Choroid plexus epithelial cell (primary cell): Measurements from ENCODE around the gene CYTH4.

Experiments
- DNase-seq: peaks from one replicate; pipeline ENCODE4 v3.0.0-alpha.2; 2010; ENCODE audit warnings: low read depth
- H3K4me3 ChIP-seq: 2 replicates; pipeline ENCODE4 v1.5.1; 2011; ENCODE audit warnings: low read depth, mild to moderate bottlenecking, control low read depth, low read length, moderate library complexity
- CTCF ChIP-seq: conservative IDR thresholded peaks from 2 replicates; pipeline ENCODE4 v1.5.1; 2011; ENCODE audit warnings: low read depth, mild to moderate bottlenecking, control low read depth, inconsistent platforms, low read length, moderate library complexity

Gene CYTH4

DNA sequence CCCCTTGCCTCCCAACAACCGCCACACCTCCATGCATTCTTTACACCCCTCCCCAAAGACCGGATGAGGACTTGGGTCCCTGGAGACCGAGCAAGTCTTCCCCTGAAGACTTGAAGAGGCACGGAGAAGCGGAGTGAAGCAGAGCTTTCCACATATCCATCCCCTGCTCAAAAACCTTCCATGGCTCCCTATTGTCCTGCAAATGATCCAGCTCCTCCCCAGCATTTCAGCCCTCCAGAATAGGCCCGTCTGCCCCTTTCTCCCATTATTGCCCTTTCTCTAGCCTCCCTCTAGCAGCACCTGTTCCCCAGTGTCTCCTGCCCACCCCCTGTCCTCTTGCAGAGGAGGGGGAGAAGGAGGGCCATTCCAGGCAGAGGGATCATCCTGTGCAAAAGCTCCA, 59.8 kb downstream of the CYTH4 start:
- TF ChIP-seq CTCF = no peak
- no peak for DNase-seq
- no peak overlapping the region for H3K4me3 ChIP-seq

- H3K4me3 ChIP-seq = no peak overlapping the region
- no peak for TF ChIP-seq CTCF
- no peak for DNase-seq
Measured at GRCh38 chr22:37343348-37343747, 61.0 kb downstream of the CYTH4 start.

GRCh38 chr22:37343863-37344734, 61.8 kb downstream of the CYTH4 start:
- TF ChIP-seq CTCF = no peak
- H3K4me3 ChIP-seq = no peak overlapping the region
- no peak for DNase-seq

GRCh38 chr22:37344735-37345449, 62.6 kb downstream of the CYTH4 start:
- no peak for TF ChIP-seq CTCF
- no peak for DNase-seq
- no peak overlapping the region for H3K4me3 ChIP-seq

GRCh38 chr22:37345863-37346504, 63.7 kb downstream of the CYTH4 start:
- no peak overlapping the region for H3K4me3 ChIP-seq
- TF ChIP-seq CTCF = no peak
- peak; percentile 72 for DNase-seq

DNA sequence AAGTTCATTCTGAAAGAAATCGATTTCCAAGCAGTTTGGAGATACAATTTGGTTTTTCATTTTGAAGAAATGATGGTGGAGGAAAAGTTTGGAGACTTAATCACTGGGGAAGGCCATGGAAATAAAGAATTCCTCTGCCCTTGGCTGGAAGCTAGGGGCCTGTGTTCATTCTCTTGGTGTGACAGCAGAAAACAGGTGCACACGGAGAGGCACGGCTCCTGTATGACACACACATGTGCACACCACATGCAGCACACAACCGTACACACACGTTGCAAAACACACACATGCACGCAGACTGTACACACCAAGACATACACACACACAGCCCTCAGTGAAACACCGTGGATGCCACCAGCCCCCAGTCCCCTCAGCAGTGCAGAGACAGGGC, 64.2 kb downstream of the CYTH4 start:
- DNase-seq = no peak
- H3K4me3 ChIP-seq = no peak overlapping the region
- TF ChIP-seq CTCF = no peak
